WTC11 (cell line): ENCODE data around the gene PLPPR1. TPM values are rescaled to one million over a fixed set of nuclear protein-coding genes. Genes with fewer than 3 reads are reported as not detected.

ENCODE experiments used
- ATAC-seq: fragments of 200-7000 bp; cut with Tn5 transposase; 2 replicates; pipeline ENCODE4 v1.10.0; 2021; ENCODE audit warnings: mild to moderate bottlenecking, moderate library complexity
- CTCF ChIA-PET: fragments of 300-600 bp; sonication (Branson Sonifier 250); formaldehyde crosslinking; loops from one replicate; lab custom pipeline; 2021; ENCODE audit warnings: antibody characterized with exemption; lab: Charles Lee
- POLR2A ChIA-PET: fragments of 350-600 bp; sonication (Branson Sonifier 250); formaldehyde crosslinking; loops from one replicate; lab custom pipeline; 2021; ENCODE audit warnings: antibody characterized with exemption; lab: Charles Lee
- DNase-seq: peaks from one replicate; pipeline ENCODE4 v3.0.0; 2021; ENCODE audit warnings: low spot score
- H3K27ac Mint-ChIP-seq: 2 replicates; pipeline ENCODE4 v1.8.0; 2021; ENCODE audit warnings: mixed read lengths
- H3K27me3 Mint-ChIP-seq: 2 replicates; pipeline ENCODE4 v1.8.0; 2021; ENCODE audit warnings: low read depth, mild to moderate bottlenecking, moderate library complexity, mixed read lengths
- H3K36me3 Mint-ChIP-seq: 2 replicates; pipeline ENCODE4 v1.8.0; 2021; ENCODE audit warnings: mixed read lengths
- H3K4me1 Mint-ChIP-seq: 2 replicates; pipeline ENCODE4 v1.8.0; 2022; ENCODE audit warnings: mixed read lengths
- H3K4me3 Mint-ChIP-seq: 2 replicates; pipeline ENCODE4 v1.8.0; 2021; ENCODE audit warnings: mild to moderate bottlenecking, moderate library complexity, mixed read lengths
- H3K9me3 Mint-ChIP-seq: 2 replicates; pipeline ENCODE4 v1.8.0; 2021; ENCODE audit warnings: mixed read lengths
- CBFB ChIP-seq: sonication (generic); formaldehyde crosslinking; IDR thresholded peaks from 2 replicates; pipeline ENCODE4 v1.8.1; 2022; ENCODE audit warnings: mild to moderate bottlenecking, low read depth, missing genetic modification reagents
- E2F4 ChIP-seq: sonication (generic); formaldehyde crosslinking; IDR thresholded peaks from 2 replicates; pipeline ENCODE4 v1.8.1; 2022; ENCODE audit warnings: low read depth, mild to moderate bottlenecking, moderate library complexity, missing genetic modification reagents, borderline replicate concordance
- EMX1 ChIP-seq: fragments of 250-450 bp; sonication (Bioruptor Pico); IDR thresholded peaks from 2 replicates; pipeline ENCODE4 v1.8.0; 2021; ENCODE audit warnings: mild to moderate bottlenecking
- ERG ChIP-seq: fragments of 250-450 bp; sonication (Bioruptor Pico); IDR thresholded peaks from 2 replicates; pipeline ENCODE4 v1.8.0; 2021; ENCODE audit warnings: mild to moderate bottlenecking
- FOXK1 ChIP-seq: sonication (generic); formaldehyde crosslinking; IDR thresholded peaks from 2 replicates; pipeline ENCODE4 v1.8.0; 2022; ENCODE audit warnings: mild to moderate bottlenecking, moderate library complexity, missing genetic modification reagents
- FOXP1 ChIP-seq: sonication (generic); formaldehyde crosslinking; IDR thresholded peaks from 2 replicates; pipeline ENCODE4 v1.8.0; 2022; ENCODE audit warnings: missing genetic modification reagents, mild to moderate bottlenecking, moderate library complexity, borderline replicate concordance
- GABPB1 ChIP-seq: sonication (generic); formaldehyde crosslinking; IDR thresholded peaks from 2 replicates; pipeline ENCODE4 v1.8.1; 2023; ENCODE audit warnings: mild to moderate bottlenecking, missing genetic modification reagents
- NFE2L1 ChIP-seq: sonication (generic); formaldehyde crosslinking; IDR thresholded peaks from 2 replicates; pipeline ENCODE4 v1.8.1; 2023; ENCODE audit warnings: missing genetic modification reagents
- NR3C1 ChIP-seq: sonication (generic); formaldehyde crosslinking; conservative IDR thresholded peaks from 2 replicates; pipeline ENCODE4 v1.8.1; 2023; ENCODE audit warnings: low read depth, mild to moderate bottlenecking, missing genetic modification reagents
- RORB ChIP-seq: fragments of 250-450 bp; sonication (Bioruptor Pico); IDR thresholded peaks from 2 replicates; pipeline ENCODE4 v1.9.0; 2021; ENCODE audit warnings: mild to moderate bottlenecking
- TEAD1 ChIP-seq: sonication (generic); formaldehyde crosslinking; IDR thresholded peaks from 2 replicates; pipeline ENCODE4 v1.8.0; 2022; ENCODE audit warnings: mild to moderate bottlenecking, missing genetic modification reagents
- TP53 ChIP-seq: sonication (generic); formaldehyde crosslinking; IDR thresholded peaks from 2 replicates; pipeline ENCODE4 v1.8.1; 2023; ENCODE audit warnings: mild to moderate bottlenecking, missing genetic modification reagents
- USF1 ChIP-seq: sonication (generic); formaldehyde crosslinking; IDR thresholded peaks from 2 replicates; pipeline ENCODE4 v1.8.0; 2022; ENCODE audit warnings: mild to moderate bottlenecking, missing genetic modification reagents
- USF2 ChIP-seq: sonication (generic); formaldehyde crosslinking; IDR thresholded peaks from 2 replicates; pipeline ENCODE4 v1.8.1; 2023; ENCODE audit warnings: mild to moderate bottlenecking, missing genetic modification reagents, moderate library complexity
- ZBTB21 ChIP-seq: sonication (generic); formaldehyde crosslinking; IDR thresholded peaks from 2 replicates; pipeline ENCODE4 v1.8.1; 2023; ENCODE audit warnings: mild to moderate bottlenecking, missing genetic modification reagents, borderline replicate concordance
- ZNF121 ChIP-seq: sonication (generic); formaldehyde crosslinking; IDR thresholded peaks from 2 replicates; pipeline ENCODE4 v1.8.0; 2023; ENCODE audit warnings: missing genetic modification reagents
- ZNF219 ChIP-seq: sonication (generic); formaldehyde crosslinking; IDR thresholded peaks from 2 replicates; pipeline ENCODE4 v1.8.0; 2023; ENCODE audit warnings: missing genetic modification reagents, mild to moderate bottlenecking, borderline replicate concordance
- total RNA-seq: library from RNA; stranded (reverse); gene quantifications from 3 replicates; pipeline ENCODE4 v1.2.3, GENCODE V29; 2021
- TF ChIP-seq, protein P1 (sequence below): fragments of 250-450 bp; sonication (Bioruptor Pico); IDR thresholded peaks from 2 replicates; pipeline ENCODE4 v1.9.0; 2021; ENCODE audit warnings: mild to moderate bottlenecking, borderline replicate concordance

PLPPR1 gene
- total RNA-seq, 1 experiment from 2014 or later = 1.5 TPM

- no peak for TF ChIP-seq NR3C1
- no peak for TF ChIP-seq E2F4 (CRISPR knock-in tag)
- TF ChIP-seq ZNF121 (CRISPR knock-in tag) = no peak
- TF ChIP-seq NFE2L1 (CRISPR knock-in tag) = no peak
- TF ChIP-seq, protein P1, sequence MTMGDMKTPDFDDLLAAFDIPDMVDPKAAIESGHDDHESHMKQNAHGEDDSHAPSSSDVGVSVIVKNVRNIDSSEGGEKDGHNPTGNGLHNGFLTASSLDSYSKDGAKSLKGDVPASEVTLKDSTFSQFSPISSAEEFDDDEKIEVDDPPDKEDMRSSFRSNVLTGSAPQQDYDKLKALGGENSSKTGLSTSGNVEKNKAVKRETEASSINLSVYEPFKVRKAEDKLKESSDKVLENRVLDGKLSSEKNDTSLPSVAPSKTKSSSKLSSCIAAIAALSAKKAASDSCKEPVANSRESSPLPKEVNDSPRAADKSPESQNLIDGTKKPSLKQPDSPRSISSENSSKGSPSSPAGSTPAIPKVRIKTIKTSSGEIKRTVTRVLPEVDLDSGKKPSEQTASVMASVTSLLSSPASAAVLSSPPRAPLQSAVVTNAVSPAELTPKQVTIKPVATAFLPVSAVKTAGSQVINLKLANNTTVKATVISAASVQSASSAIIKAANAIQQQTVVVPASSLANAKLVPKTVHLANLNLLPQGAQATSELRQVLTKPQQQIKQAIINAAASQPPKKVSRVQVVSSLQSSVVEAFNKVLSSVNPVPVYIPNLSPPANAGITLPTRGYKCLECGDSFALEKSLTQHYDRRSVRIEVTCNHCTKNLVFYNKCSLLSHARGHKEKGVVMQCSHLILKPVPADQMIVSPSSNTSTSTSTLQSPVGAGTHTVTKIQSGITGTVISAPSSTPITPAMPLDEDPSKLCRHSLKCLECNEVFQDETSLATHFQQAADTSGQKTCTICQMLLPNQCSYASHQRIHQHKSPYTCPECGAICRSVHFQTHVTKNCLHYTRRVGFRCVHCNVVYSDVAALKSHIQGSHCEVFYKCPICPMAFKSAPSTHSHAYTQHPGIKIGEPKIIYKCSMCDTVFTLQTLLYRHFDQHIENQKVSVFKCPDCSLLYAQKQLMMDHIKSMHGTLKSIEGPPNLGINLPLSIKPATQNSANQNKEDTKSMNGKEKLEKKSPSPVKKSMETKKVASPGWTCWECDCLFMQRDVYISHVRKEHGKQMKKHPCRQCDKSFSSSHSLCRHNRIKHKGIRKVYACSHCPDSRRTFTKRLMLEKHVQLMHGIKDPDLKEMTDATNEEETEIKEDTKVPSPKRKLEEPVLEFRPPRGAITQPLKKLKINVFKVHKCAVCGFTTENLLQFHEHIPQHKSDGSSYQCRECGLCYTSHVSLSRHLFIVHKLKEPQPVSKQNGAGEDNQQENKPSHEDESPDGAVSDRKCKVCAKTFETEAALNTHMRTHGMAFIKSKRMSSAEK (CRISPR knock-in tag) = no peak
These were observed 340.8 kb downstream of the PLPPR1 start (continued) for GRCh38 chr9:101369286-101369685.

- POLR2A ChIA-PET = no interaction called here
- no peak for TF ChIP-seq RORB
- no peak for TF ChIP-seq ZNF219 (CRISPR knock-in tag)
- TF ChIP-seq TEAD1 = no peak
- TF ChIP-seq FOXK1 (CRISPR knock-in tag) = no peak
- TF ChIP-seq USF2 (CRISPR knock-in tag) = no peak
- no peak for TF ChIP-seq ERG
- TF ChIP-seq TP53 = no peak
- TF ChIP-seq CBFB (CRISPR knock-in tag) = no peak
- TF ChIP-seq GABPB1 (CRISPR knock-in tag) = no peak
- TF ChIP-seq EMX1 (CRISPR knock-in tag) = no peak
- TF ChIP-seq ZBTB21 (CRISPR knock-in tag) = no peak
- TF ChIP-seq USF1 (CRISPR knock-in tag) = no peak
- no peak for TF ChIP-seq FOXP1 (CRISPR knock-in tag)
- H3K27me3 Mint-ChIP-seq = no peaks in the 10 kb centered on the region
- no peak overlapping the region for H3K27ac Mint-ChIP-seq
- no peak overlapping the region for H3K4me3 Mint-ChIP-seq
- H3K36me3 Mint-ChIP-seq = no peaks in the 10 kb centered on the region
- DNase-seq = no peak
- no peak for ATAC-seq
- H3K4me1 Mint-ChIP-seq = peaks cover 6% of the 10 kb centered on the region
- peaks cover 10% of the 10 kb centered on the region for H3K9me3 Mint-ChIP-seq
- CTCF ChIA-PET = interaction anchor here (0.7 to 1.4 kb wide), 3 partner anchors 26 to 160 kb away, joined by 3 to 6 read pairs (median 5); no protein-coding TSS in a partner anchor
These were observed 341.5 kb downstream of the PLPPR1 start for GRCh38 chr9:101369884-101370531.
